Fibroblast of skin of left quadriceps (primary cell): ENCODE measurements around the gene POM121L2.
"Not testable (repeated sequence)": the region's sequence is repeated elsewhere in the genome, so short reads cannot be mapped to it uniquely, and the experiment has no call there.

ENCODE experiments used
- DNase-seq, 2 experiments: peaks; one replicate each; pipeline ENCODE4 v3.0.0-alpha.2; 2013; ENCODE audit warnings: low read depth in 2 of 2

POM121L2 gene

GRCh38 chr6:27293436-27294098 is 18.5 kb downstream of the POM121L2 start:
- no peak for DNase-seq

- DNase-seq: no peak
Measured at GRCh38 chr6:27290850-27291208, 21.2 kb downstream of the POM121L2 start.

DNA sequence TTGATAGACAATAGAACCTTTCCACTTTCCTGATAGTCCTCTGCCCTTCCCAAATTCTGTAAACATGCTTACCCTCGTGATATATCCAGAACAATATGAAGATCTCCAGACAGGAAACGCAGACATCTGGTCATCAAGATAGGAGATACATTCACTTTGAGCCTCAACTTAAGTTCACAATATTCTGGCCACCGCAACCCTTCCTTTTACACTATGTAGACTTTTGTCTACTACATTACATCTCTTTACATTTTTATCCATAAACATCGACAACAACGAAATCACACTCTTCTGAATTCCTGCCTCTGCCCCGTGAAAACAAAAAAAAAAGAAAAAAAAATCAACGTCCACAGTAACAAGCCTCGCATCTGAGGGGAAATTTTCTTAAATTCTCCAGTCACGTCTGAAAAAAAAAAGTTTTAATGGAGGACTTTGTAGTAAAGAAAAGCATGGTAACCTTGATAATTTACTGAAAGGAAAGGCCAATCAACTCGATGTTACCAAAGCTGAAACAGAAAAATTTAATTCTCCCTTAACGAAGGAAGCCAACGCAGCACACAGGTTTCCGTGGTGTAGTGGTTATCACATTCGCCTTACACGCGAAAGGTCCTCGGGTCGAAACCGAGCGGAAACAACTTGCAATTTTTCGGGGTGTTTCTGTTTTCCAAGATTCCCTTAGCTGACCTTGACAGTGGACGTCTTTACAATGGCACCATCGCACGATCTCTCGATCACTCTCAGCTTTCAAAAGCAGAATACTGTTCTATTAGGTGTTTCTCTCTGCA is 21.8 kb downstream of the POM121L2 start:
- no peak for DNase-seq

- DNase-seq: no peak
Measured at GRCh38 chr6:27288136-27289044, 23.7 kb downstream of the POM121L2 start.

- no peak for DNase-seq
Measured at GRCh38 chr6:27287751-27288135, 24.3 kb downstream of the POM121L2 start.

GRCh38 chr6:27286141-27286540 is 25.9 kb downstream of the POM121L2 start:
- no peak for DNase-seq

DNA sequence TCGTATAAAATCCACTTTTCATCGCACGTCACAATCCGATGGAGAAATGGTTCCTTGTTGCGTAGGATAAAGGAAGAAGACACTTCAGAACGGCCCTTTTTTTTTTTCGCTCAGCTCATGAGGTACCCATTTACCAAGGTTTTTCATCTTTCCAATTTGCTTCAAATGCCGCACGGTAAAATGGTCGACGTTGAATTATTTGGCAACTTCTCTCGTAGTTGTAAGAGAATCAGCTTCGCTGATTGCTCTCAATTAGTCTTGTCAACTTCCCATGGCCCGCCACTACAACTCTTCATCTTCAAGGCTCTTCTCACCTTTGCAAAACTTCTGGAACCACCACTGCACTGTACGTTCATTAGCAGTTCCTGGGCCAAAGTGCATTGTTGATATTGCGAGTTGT is 28.8 kb downstream of the POM121L2 start:
- DNase-seq: no peak

DNA sequence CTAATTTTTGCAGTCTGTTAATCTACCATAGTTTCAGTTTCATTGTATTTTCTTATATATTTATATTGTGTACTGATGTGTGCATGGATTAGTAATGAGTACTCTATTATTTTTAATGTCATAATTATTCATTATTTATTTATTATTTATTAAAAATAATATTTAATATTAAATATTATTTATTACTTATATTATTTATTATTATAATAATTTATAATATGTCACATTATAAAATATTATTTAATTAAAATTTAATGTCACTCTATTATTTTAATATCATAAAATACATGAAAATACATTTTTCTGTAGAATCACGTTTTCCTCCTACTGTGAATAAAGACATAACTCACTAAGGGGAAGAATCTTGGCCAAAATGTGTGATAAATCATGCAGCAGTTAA is 30.5 kb downstream of the POM121L2 start:
- DNase-seq: no peak

DNA sequence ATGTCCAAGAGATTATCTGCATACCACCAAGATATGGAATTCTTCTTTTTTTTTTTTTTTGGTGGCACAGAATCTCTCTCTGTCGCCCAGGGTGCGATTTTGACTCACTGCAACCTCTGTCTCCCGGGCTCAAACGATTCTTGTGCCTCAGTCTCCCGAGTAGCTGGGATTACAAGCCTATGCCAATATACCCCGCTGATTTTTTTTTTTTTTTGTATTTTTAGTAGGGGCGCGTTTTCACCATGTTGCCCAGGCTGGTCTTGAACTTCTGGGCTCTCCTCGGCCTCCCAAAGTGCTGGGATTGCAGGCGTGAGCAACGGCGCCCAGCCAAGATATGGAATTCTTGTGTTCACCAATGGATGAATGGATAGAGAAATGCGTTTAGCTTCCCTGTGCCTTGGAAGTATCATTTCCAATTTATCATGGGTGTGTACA is 31.0 kb downstream of the POM121L2 start:
- DNase-seq: no peak

DNA sequence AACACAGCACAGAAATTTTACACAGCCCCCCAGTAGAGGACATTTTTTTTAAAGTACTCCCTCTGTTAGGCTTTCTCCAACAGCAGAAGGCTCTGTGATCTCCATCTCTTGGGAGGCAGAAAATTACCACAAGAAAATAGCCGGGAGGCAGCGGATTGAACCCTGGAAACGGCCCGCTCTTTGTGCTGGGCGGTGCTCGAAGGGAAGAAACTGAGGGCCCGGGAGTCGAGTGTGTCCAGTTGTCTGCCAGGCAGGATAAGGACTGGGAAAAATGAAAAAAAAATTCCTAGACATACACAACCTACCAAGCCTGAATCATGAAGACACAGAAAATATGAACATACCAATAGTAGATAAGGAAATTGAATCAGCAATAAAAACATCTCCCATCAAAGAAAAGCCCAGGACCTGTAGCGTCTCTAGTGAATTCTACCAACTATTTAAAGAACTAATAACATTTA is 31.5 kb downstream of the POM121L2 start:
- DNase-seq: no peak

DNA sequence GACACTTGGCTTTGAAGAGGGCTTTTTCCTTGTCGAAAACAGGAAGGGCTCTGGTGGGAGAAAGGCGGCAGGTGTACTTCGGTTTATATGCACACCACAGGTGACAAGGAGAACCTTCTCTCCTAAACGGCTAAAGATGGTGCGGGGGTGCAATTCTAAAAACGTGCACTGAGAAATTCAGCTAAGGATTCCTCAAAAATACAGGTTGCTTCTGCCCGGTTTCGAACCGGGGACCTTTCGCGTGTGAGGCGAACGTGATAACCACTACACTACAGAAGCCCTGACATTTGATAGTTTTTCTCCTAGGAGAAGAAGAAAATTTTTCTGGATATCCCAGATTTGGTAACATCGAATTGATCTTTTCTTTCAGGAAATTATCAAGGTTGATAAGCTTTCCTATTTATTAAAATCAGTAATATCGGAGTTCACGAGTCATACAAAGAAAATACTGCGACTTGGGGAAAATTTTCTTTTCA is 32.0 kb downstream of the POM121L2 start:
- no peak for DNase-seq

- no peak for DNase-seq
Measured at GRCh38 chr6:27279513-27280063, 32.5 kb downstream of the POM121L2 start.

GRCh38 chr6:27275025-27275956 is 36.8 kb downstream of the POM121L2 start:
- DNase-seq: no peak

DNA sequence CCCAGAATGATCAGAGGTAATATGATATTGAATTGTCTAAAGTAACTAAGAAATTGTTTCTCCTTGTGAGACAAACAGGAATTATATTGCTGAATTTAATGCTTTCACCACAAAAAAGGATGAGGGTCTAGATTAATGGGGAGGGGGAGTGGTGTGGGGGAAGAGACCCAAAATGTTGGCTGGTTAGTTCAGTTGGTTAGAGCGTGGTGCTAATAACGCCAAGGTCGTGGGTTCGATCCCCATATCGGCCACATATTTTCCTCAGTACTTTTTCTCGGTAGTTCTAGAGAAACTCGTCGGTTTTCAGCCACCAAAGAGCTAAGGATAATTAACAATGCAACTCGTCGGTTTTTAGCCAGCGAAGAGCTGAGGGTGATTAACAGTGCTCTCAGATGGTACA is 38.3 kb downstream of the POM121L2 start:
- no peak for DNase-seq

DNA sequence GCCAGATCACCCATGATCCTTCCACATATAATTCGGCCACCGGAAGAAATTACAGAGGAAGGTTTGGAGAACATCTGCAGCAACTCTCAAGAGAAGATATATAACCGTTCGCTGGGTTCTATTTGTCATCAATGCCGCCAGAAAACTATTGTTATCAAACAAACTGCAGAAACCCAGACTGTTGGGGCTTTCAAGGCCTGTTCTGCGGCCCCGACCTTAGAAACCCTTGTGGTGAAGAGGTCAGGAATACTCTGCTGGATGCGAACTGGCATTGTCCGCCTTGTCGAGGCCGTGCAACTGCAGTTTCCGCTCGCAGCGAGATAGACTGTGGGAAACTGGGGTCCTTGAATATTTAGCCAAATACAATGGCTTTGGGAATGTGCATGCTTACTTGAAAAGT is 43.3 kb downstream of the POM121L2 start:
- DNase-seq: no peak

DNA sequence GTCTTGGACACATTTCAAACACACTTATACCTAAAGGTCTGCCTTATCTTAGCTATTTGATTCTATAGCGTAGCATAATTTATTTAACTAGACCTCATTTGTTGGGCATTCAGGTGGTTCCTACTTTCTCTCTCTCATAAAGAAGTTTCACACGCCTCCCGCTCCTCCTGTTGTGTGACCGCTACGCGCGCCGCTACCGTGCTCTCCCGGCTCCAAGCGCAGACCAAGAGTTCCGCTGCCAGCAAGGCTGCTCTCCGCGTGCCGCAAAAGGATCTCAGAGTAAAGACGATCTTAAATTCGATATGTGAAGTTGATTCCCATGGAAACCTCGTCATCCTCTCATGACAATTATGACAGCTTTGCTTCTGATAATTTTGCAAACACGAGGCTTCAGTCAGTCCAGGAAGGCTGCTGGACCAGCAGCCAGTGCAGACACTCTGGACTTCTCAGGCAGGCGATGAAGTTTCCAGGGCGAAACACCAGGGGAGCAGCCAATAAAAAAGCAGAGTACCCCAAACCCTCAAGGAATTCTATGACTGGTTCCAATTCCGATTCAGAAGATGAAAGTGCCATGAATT is 44.1 kb downstream of the POM121L2 start:
- DNase-seq: no peak

DNA sequence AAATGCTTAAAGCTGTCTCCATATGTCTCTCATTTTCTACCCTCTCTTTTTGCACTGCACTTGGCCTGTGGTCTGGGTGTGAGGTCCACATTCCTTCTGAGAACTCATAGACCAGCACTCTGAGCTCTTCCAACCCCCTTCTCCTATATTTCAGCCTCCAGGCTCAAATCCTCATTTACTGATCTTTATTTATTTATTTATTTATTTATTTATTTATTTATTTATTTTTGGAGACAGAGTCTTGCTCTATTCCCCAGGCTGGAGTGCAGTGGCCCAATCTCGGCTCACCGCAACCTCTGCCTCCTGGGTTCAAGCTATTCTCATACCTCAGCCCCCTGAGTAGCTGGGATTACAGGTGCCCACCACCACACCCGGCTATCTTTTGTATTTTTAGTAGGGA is 45.1 kb downstream of the POM121L2 start:
- not testable (repeated sequence) for DNase-seq

DNA sequence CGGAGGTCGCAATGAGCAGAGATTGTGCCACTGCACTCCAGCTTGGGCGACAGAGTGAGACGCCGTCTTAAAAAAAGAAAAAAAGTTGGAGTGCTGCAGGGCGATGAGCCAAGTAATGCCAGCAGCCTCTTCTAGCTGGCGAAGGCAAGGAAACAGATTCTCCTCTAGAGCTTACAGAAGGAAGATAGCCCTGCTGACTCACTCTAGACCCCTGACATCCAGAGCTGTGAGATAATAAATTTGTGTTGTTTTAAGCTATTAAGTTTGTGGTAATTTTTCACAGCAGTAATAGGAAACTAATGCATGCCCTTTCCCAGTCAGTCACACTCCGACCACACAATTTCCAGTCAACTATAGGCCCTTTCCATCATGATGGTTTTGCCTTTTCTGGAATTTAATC is 48.2 kb downstream of the POM121L2 start:
- DNase-seq: no peak

- DNase-seq: no peak
Measured at GRCh38 chr6:27260836-27261375, 51.2 kb downstream of the POM121L2 start.

DNA sequence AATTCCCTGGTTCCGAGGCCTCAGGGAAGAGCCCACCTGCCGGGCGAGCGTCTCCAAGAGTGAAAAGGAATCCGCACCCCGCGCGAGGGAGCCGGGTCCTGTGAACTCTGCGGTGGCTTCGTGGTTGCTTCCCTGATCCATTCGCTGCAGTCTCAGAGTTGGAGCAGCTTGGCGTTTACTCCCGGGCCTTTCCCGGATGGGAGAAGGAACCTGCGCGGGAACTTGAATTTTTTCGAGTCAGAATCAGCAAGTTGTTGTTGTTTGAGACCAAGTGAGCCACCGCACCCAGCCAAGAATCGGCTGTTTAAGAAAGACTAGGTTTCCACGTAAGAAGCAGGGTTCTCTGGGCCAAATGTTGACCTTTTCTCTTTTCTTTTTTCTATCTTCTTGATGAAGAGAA is 51.7 kb downstream of the POM121L2 start:
- no peak for DNase-seq
